ENCODE results near the gene GNGT2. TPM values are rescaled to one million over a fixed set of nuclear protein-coding genes. Genes with fewer than 3 reads are reported as not detected.

The GNGT2 gene
- polyA plus RNA-seq, 1 of the 3 experiments (the other 2 are of a cell fraction), result 11.0 TPM

GRCh38 chr17:49223517-49224197 is 13.3 kb upstream of the GNGT2 start:
- Histone ChIP-seq H3K79me2 (ENCODE audit: insufficient read depth) (no peaks in the 10 kb centered on the region), H3K36me3 (replicated peaks in 1 of 2; ENCODE audit: control insufficient read depth in 1 of 2, insufficient read depth in 2 of 2, low read length in 1 of 2) (no peaks in the 10 kb centered on the region), H3K9me2 (no peaks in the 10 kb centered on the region), H2AFZ (ENCODE audit: low read depth) (no peak overlapping the region), H3K4me1 (ENCODE audit: control insufficient read depth in 1 of 2, insufficient read depth in 2 of 2, low read depth in 1 of 2, low read length in 1 of 2) (no peaks in the 10 kb centered on the region), H3K9me3 (no peaks in the 10 kb centered on the region), H3K4me2 (peak overlapping the region; percentile 35), H3K27ac (ENCODE audit: low read depth in 2 of 2, low read length in 1 of 2) (no peak overlapping the region), H3K4me3 (ENCODE audit: low read depth in 2 of 2, low read length in 1 of 2) (peak overlapping the region in 1 of 2 experiments; percentile 44; a peak in 3 of 4 replicates), H4K20me1 (ENCODE audit: insufficient read depth) (no peaks in the 10 kb centered on the region), H3K27me3 (ENCODE audit: insufficient read depth) (peaks cover 47% of the 10 kb centered on the region), H3F3A (replicated peaks; ENCODE audit: insufficient read depth) (peaks cover 3% of the 10 kb centered on the region), H3K9ac (no peak overlapping the region)
- peak; percentile 89 for DNase-seq
- ChIA-PET POLR2A (no interaction called here), CTCF (interaction anchor here (0.6 to 8.6 kb wide), 17 partner anchors 8 to 173 kb away, joined by 3 to 105 read pairs (median 3); no protein-coding TSS in a partner anchor)
- whole genome bisulfite sequencing (ENCODE audit: low lambda C conversion rate), result 6% methylated on average over 31 of the region's 31 CpGs
- TF ChIP-seq IRF3 (IDR thresholded peaks at IDR 0.05; ENCODE audit: low read depth, low read length), result no peak
- TF ChIP-seq MEF2A (IDR thresholded peaks at IDR 0.05; ENCODE audit: borderline replicate concordance, low read depth), result no peak
- no peak for TF ChIP-seq MAX (IDR thresholded peaks at IDR 0.05; ENCODE audit: low read depth)
- TF ChIP-seq RFX5 (IDR thresholded peaks at IDR 0.05; ENCODE audit: low read length), result no peak
- TF ChIP-seq RAD21 (IDR thresholded peaks at IDR 0.05; ENCODE audit: low read length), result peak; percentile 52
- TF ChIP-seq CTCF (IDR thresholded peaks at IDR 0.05), result peak; percentile 97
- TF ChIP-seq ELF1 (IDR thresholded peaks at IDR 0.05), result no peak
- TF ChIP-seq RXRA (IDR thresholded peaks at IDR 0.05; ENCODE audit: borderline replicate concordance, low read depth), result no peak
- no peak for TF ChIP-seq TAF1 (IDR thresholded peaks at IDR 0.05; ENCODE audit: borderline replicate concordance, low read depth, low read length)
- peak; percentile 69 for TF ChIP-seq SMC3 (IDR thresholded peaks at IDR 0.05; ENCODE audit: low read depth, low read length)
- no peak for TF ChIP-seq NFIC (IDR thresholded peaks at IDR 0.05; ENCODE audit: borderline replicate concordance)
- no peak for TF ChIP-seq TEAD4 (IDR thresholded peaks at IDR 0.05; ENCODE audit: borderline replicate concordance, insufficient read depth)
- TF ChIP-seq FOXM1 (IDR thresholded peaks at IDR 0.05; ENCODE audit: low read depth), result no peak
- no peak for TF ChIP-seq JUND (IDR thresholded peaks at IDR 0.05)
- no peak for TF ChIP-seq GABPA (IDR thresholded peaks at IDR 0.05; ENCODE audit: low read depth)
- no peak for TF ChIP-seq YY1 (IDR thresholded peaks at IDR 0.05; ENCODE audit: low read depth)
- TF ChIP-seq USF2 (IDR thresholded peaks at IDR 0.05; ENCODE audit: borderline replicate concordance, low read depth, low read length), result no peak

All from SK-N-SH (cell line).